SH-SY5Y (cell line): ENCODE measurements around the gene HAUS5.

Source experiments
- GATA2 ChIP-seq: IDR thresholded peaks from 2 replicates; pipeline ENCODE4 v1.6.1; 2011; ENCODE audit warnings: mild to moderate bottlenecking, low read depth, low read length
- GATA3 ChIP-seq: IDR thresholded peaks from 2 replicates; pipeline ENCODE4 v1.6.1; 2011; ENCODE audit warnings: low read depth, mild to moderate bottlenecking, low read length, moderate library complexity

Gene HAUS5

GRCh38 chr19:35644987-35645679, 32.6 kb downstream of the HAUS5 start:
- TF ChIP-seq GATA3 = no peak
- TF ChIP-seq GATA2 = no peak

GRCh38 chr19:35645680-35646511, 33.4 kb downstream of the HAUS5 start:
- TF ChIP-seq GATA3 (no peak), GATA2 (no peak)

GRCh38 chr19:35648017-35648961, 35.8 kb downstream of the HAUS5 start, which contains the start of gene COX6B1:
TSS of gene COX6B1 (plus strand) at chr19:35648323. CDS start at chr19:35651244, 2,921 bp downstream.
- TF ChIP-seq GATA3 = no peak
- no peak; the same call in 1 of the 2 replicates for TF ChIP-seq GATA2

- no peak for TF ChIP-seq GATA3
- TF ChIP-seq GATA2 = no peak
These were observed 38.0 kb downstream of the HAUS5 start for GRCh38 chr19:35650581-35650980.

GRCh38 chr19:35655600-35655999, 43.1 kb downstream of the HAUS5 start:
- TF ChIP-seq GATA3 (no peak), GATA2 (no peak)

GRCh38 chr19:35656700-35657099, 44.2 kb downstream of the HAUS5 start:
- TF ChIP-seq GATA3 (no peak), GATA2 (no peak)

GRCh38 chr19:35657904-35658700, 45.6 kb downstream of the HAUS5 start:
- no peak for TF ChIP-seq GATA2
- no peak for TF ChIP-seq GATA3

GRCh38 chr19:35661995-35662340, 49.4 kb downstream of the HAUS5 start:
- TF ChIP-seq GATA2 (no peak), GATA3 (no peak)

- TF ChIP-seq GATA2 (no peak), GATA3 (no peak)
These were observed 51.4 kb downstream of the HAUS5 start for GRCh38 chr19:35663981-35664380.

- TF ChIP-seq GATA3 = no peak
- TF ChIP-seq GATA2 = no peak
These were observed 52.6 kb downstream of the HAUS5 start for GRCh38 chr19:35665157-35665556.

- TF ChIP-seq GATA2 = no peak
- no peak for TF ChIP-seq GATA3
These were observed 53.1 kb downstream of the HAUS5 start for GRCh38 chr19:35665604-35666003.

GRCh38 chr19:35666251-35666913, 53.8 kb downstream of the HAUS5 start, which contains the start of gene UPK1A:
TSS of gene UPK1A (plus strand) at chr19:35666517. CDS start at chr19:35666813, 296 bp downstream.
- TF ChIP-seq GATA3 = no peak
- no peak for TF ChIP-seq GATA2
